ENCODE measurements around the gene CRIM1.

- TF ChIP-seq PATZ1 (CRISPR knock-in tag; IDR thresholded peaks at IDR 0.05; ENCODE audit: borderline replicate concordance) (no peak), ZNF565 (CRISPR knock-in tag; conservative IDR thresholded peaks at IDR 0.05; ENCODE audit: low read depth) (no peak), TOX (CRISPR knock-in tag; IDR thresholded peaks at IDR 0.05; ENCODE audit: borderline replicate concordance) (no peak), ISL1 (CRISPR knock-in tag; IDR thresholded peaks at IDR 0.05) (no peak), PPARA (CRISPR knock-in tag; IDR thresholded peaks at IDR 0.05; ENCODE audit: borderline replicate concordance) (no peak), ZFP30 (CRISPR knock-in tag; IDR thresholded peaks at IDR 0.05) (no peak), ZNF8 (CRISPR knock-in tag; IDR thresholded peaks at IDR 0.05) (no peak), CSDC2 (CRISPR knock-in tag; IDR thresholded peaks at IDR 0.05) (no peak), CREB5 (CRISPR knock-in tag; IDR thresholded peaks at IDR 0.05; ENCODE audit: low read depth) (no peak), TCF4 (CRISPR knock-in tag; IDR thresholded peaks at IDR 0.05; ENCODE audit: borderline replicate concordance) (no peak), ZC3H10 (CRISPR knock-in tag; IDR thresholded peaks at IDR 0.05) (no peak), TSHZ2 (CRISPR knock-in tag; IDR thresholded peaks at IDR 0.05) (no peak), OSR1 (CRISPR knock-in tag; IDR thresholded peaks at IDR 0.05) (no peak)
Observed at GRCh38 chr2:36374585-36374984, 19.0 kb downstream of the CRIM1 start.
